Central memory CD8-positive, alpha-beta T cell (primary cell): ENCODE results near the gene CCDC85B.

Source experiments
- ATAC-seq: fragments of 150-1000 bp; cut with Tn5 transposase; replicated peaks from 2 replicates; pipeline ENCODE4 v1.10.0; 2022; ENCODE audit warnings: mild to moderate bottlenecking, moderate FRiP score, moderate number of reproducible peaks; ENCODE audit not compliant: poor library complexity, severe bottlenecking; ENCODE audit errors: extremely low read depth
- DNase-seq, 2 donors: peaks; one replicate each; pipeline ENCODE4 v3.0.0; 2021; ENCODE audit warnings: low spot score in 2 of 2
- H3K27ac Mint-ChIP-seq: one replicate; pipeline ENCODE4 v1.8.0; 2022; ENCODE audit warnings: low read depth, mild to moderate bottlenecking, moderate library complexity, mixed read lengths
- H3K27me3 Mint-ChIP-seq: one replicate; pipeline ENCODE4 v1.8.0; 2022; ENCODE audit warnings: mixed read lengths
- H3K36me3 Mint-ChIP-seq: one replicate; pipeline ENCODE4 v1.8.0; 2022; ENCODE audit warnings: mild to moderate bottlenecking, moderate library complexity, mixed read lengths; ENCODE audit not compliant: insufficient read depth
- H3K4me1 Mint-ChIP-seq: one replicate; pipeline ENCODE4 v1.8.0; 2022; ENCODE audit warnings: mixed read lengths
- H3K4me3 Mint-ChIP-seq: one replicate; pipeline ENCODE4 v1.8.0; 2022; ENCODE audit warnings: mild to moderate bottlenecking, moderate library complexity, mixed read lengths
- H3K9me3 Mint-ChIP-seq: one replicate; pipeline ENCODE4 v1.8.0; 2022; ENCODE audit warnings: mixed read lengths

CCDC85B gene

DNA sequence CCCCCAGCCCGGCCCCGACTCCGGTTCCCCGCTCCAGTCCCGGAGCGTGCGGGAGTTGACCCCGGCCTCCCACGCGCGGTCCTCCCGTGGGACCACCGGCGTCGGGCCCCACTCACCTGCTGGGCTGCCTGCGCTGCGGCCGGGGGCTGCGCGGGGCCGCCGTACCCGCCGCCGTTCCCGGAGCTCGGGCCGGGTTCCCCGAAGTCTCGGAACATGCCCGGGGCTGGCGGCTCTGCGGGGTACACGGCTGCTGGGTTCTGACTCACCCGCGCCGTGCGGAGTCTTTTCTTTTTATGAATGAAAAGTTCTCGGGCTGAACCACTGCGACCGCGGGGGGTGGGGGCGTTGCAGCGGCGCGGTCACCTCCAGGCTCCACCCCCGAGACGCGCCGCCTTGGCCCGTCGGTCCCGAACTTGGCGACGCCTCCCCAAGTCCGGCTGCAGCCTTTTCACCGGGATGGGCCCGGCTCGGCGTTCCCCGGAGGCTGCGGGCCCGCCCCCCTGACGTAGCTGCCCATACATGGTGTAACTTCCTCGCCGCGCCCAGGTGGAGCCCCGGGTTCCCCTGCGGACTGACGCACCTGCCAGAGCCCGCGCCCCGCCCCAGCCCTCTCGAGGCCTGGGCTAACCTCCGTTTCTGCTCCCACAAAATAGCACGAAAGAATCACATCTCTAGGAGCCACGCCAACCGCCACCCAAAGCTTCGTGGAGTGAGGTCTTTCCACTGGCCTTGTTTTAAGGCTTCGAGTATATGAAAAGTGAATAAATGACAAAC is 9.8 kb downstream of the CCDC85B start, which contains the start of gene FOSL1:
TSS of gene FOSL1 (minus strand) at position 264 of the 774 bp plus-strand sequence. CDS start at position 215, 49 bp downstream.
- H3K27me3 Mint-ChIP-seq, result no peaks in the 10 kb centered on the region
- DNase-seq, result peak; percentile 83 to 85
- H3K4me3 Mint-ChIP-seq, result peak within 1 kb of the TSS; percentile 61
- no peak within 1 kb of the TSS for H3K27ac Mint-ChIP-seq
- peaks cover 16% of the 10 kb centered on the region for H3K4me1 Mint-ChIP-seq
- H3K9me3 Mint-ChIP-seq, result no peaks in the 10 kb centered on the region
- H3K36me3 Mint-ChIP-seq, result peaks cover 9% of the 10 kb centered on the region
- ATAC-seq, result peak; percentile 93

DNA sequence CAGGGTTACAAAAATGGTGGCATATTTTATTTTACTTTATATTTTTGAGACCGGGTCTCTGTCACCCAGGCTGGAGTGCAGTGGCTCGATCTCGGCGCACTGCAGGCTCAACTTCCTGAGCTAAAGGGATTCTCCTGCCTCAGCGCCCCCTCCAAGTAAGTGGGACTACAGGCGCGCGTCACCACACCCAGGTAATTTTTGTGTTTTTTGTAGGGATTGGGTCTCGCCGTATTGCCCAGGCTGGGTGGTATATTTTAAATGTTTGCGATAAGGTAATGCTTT is 10.4 kb downstream of the CCDC85B start:
- Mint-ChIP-seq H3K27ac (no peak overlapping the region), H3K4me1 (peaks cover 11% of the 10 kb centered on the region), H3K36me3 (peaks cover 9% of the 10 kb centered on the region), H3K27me3 (no peaks in the 10 kb centered on the region), H3K9me3 (no peaks in the 10 kb centered on the region), H3K4me3 (peak overlapping the region; percentile 61)
- no peak for DNase-seq
- ATAC-seq, result no peak

DNA sequence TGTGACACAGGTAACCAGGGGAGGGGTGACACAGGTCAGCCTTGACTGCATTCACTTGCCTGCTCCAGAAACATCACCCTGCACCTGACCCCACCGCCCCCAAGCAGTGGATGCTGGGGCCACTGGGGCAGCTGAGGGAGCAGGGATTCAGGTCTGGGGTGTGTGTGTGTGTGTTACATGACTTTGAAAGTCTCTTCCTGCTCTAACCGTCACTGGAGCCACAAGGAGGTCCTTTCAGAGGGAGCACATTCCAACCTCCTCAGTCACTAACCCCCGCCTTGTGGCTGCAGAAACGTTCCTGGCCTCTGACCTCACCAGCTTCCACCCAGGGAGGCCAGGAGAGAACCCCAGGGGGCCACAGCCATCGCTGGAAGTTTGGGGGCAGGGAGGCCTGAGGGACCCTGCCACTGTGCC is 12.6 kb downstream of the CCDC85B start:
- H3K27me3 Mint-ChIP-seq, result no peaks in the 10 kb centered on the region
- DNase-seq (no peak), ATAC-seq (no peak)
- no peak overlapping the region for H3K4me3 Mint-ChIP-seq
- peaks cover 10% of the 10 kb centered on the region for H3K4me1 Mint-ChIP-seq
- no peaks in the 10 kb centered on the region for H3K9me3 Mint-ChIP-seq
- H3K36me3 Mint-ChIP-seq, result peaks cover 9% of the 10 kb centered on the region
- no peak overlapping the region for H3K27ac Mint-ChIP-seq

DNA sequence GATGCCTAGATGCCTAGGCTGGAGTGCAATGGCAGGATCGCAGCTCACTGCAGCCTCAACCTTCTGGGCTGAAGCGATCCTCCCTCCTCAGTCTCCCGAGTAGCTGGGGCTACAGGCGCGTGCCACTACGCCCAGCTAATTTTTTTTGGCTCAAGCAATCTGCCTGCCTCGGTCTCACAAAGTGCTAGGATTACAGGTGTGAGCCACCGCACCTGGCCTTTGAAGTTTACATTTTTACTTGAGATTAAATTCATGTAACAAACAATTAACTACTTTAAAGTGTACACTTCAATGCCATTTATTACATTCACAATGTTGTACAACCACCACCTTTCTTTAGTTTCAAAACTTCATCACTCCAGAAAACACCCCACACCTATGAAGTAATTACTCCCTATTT is 13.2 kb downstream of the CCDC85B start:
- H3K9me3 Mint-ChIP-seq, result no peaks in the 10 kb centered on the region
- H3K27me3 Mint-ChIP-seq, result no peaks in the 10 kb centered on the region
- peaks cover 9% of the 10 kb centered on the region for H3K36me3 Mint-ChIP-seq
- no peak for ATAC-seq
- no peak for DNase-seq
- H3K4me3 Mint-ChIP-seq, result no peak overlapping the region
- H3K4me1 Mint-ChIP-seq, result peaks cover 8% of the 10 kb centered on the region
- H3K27ac Mint-ChIP-seq, result no peak overlapping the region

DNA sequence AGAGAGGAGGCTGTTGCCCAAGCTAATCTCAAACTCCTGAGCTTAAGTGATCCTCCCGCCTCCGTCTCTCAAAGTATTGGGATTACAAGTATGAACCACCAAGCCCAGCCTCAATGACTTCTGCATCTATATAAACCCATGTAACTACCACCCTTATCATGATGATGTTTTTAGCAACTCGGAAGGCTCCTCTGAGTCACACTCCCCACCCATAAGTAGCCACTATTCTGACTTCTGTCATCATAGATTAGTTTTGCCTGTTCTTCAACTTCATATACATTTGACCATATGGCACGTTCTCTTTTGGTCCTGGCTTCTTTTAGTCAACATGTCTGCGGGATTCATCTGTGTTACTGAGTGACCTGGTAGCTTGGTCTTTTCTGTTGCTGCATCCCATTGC is 16.1 kb downstream of the CCDC85B start:
- no peaks in the 10 kb centered on the region for H3K9me3 Mint-ChIP-seq
- no peak overlapping the region for H3K27ac Mint-ChIP-seq
- ATAC-seq, result no peak
- H3K4me1 Mint-ChIP-seq, result peaks cover 6% of the 10 kb centered on the region
- no peak for DNase-seq
- H3K27me3 Mint-ChIP-seq, result peaks cover 4% of the 10 kb centered on the region
- no peak overlapping the region for H3K4me3 Mint-ChIP-seq
- H3K36me3 Mint-ChIP-seq, result peaks cover 6% of the 10 kb centered on the region

DNA sequence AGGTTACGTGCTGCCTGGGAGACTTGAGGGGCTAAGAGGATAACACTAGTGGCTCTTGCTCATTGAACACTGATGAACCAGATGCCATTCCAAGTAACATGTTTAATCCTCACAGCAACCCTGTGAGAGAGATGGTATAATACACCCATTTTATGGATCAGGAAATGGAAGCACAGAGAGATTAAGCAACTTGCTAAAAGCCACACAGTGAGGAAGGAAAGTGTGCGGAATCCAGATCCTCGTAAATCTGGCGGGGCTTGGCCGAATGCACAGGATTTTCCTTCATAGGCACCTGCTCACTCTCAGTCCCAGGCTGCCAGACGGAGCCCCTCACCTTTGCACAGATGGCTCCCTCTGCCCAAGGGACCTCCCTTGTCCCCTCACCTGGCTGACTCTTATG is 17.4 kb downstream of the CCDC85B start:
- no peak overlapping the region for H3K27ac Mint-ChIP-seq
- ATAC-seq (no peak), DNase-seq (no peak)
- H3K36me3 Mint-ChIP-seq, result no peaks in the 10 kb centered on the region
- no peaks in the 10 kb centered on the region for H3K4me1 Mint-ChIP-seq
- H3K27me3 Mint-ChIP-seq, result peaks cover 8% of the 10 kb centered on the region
- H3K9me3 Mint-ChIP-seq, result no peaks in the 10 kb centered on the region
- H3K4me3 Mint-ChIP-seq, result no peak overlapping the region

DNA sequence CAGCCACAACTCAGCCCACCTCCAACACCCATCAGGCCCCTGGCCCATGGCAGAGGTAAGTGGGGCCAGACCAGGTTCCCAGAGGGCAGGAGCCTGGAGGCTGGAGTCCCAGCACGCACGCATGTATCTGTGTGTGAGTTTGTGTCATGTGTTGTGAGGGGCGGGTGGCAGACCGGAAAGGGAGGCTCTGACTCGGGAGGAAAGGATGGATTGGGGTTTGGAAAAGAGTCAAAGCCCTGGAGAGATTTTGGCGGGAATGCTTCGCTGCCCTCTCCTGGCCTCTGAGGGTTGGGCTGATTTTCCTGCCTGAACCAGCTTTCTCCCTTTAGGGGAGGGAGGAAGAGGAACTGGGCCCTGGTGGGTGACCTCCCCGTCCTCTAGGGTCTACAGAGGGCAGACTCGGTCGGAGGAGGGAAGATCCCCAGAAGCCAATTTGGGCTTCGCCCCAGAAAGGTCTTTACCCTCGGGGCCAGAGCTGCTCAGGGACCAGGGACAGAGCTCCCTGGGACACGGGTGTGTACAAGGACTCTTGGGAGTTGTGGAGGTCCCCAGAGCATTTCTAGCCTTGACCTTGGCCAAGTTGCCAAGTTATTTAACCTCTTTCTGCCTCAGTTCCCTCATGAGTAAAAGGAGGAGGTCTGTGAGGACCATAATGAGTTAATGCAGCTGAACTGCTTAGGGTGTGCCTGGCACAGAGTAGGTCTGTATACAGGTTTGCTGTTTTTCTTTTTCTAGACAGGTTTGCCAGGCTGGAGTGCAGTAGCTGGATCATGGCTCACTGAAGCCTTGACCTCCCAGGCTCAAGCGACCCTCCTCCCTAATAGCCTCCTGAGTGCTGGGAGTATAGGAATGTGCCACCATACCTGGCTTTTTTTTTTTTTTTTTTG is 21.5 kb downstream of the CCDC85B start:
- Mint-ChIP-seq H3K27me3 (peaks cover 8% of the 10 kb centered on the region), H3K4me1 (peaks cover 21% of the 10 kb centered on the region), H3K27ac (peak overlapping the region; percentile 35), H3K36me3 (peaks cover 3% of the 10 kb centered on the region), H3K9me3 (no peaks in the 10 kb centered on the region), H3K4me3 (no peak overlapping the region)
- ATAC-seq (no peak), DNase-seq (no peak)

DNA sequence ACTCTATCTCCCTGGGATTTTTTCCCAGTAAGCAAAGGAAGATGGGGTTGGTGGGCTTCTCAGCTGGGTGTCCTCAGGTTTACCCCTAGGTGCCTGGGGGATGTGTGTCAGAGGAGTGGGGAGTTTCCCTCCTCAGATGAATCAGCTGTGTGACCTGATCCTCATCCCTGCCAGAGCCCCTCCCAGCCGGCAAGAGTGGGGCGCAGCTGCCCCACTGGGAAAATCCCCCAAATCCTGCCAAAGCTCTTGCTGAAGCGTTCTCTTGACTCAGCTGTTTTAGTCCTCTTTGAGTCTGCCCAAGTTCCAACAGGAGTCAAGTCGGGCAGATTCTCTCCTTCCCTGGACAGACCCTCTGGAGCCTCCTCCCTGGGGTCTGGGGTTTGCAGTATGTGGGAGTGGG is 22.4 kb downstream of the CCDC85B start:
- DNase-seq (no peak), ATAC-seq (no peak)
- H3K9me3 Mint-ChIP-seq, result no peaks in the 10 kb centered on the region

DNA sequence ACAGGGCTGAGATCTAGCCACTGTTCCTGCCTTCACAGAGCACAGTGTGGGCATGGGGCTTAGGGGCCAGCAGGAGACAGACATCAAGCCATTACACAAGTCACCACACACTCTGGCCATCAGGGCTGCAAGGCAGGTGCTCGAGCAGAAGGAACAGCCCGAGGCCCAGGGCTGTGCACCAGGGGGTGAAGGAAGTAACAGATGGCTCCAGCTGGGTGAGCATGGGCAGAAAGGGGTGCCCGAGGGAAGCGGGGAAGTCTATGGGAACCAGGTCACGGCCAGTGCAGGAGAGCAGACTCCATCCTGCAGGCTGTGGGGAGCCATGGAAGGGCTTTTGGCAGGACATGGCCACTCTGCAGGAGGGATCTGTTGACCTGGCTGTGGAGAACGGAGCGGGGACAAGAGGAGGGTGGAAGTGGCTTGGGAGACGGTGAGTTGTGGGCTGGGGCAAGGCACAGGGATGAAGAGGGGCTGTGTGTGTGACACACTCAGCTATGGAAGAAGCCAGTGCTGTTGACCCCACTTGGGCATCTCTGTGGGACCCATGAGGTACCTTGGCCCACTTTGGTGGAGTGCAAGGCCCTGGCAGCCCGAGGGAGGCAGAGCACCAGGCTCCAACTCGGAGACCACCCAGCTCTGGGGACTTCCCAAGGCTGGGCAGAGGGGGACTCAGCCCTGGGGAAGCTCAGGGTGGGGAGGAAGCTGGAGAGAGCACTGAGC is 24.8 kb downstream of the CCDC85B start:
- Mint-ChIP-seq H3K27ac (peak overlapping the region; percentile 67), H3K4me1 (peaks cover 31% of the 10 kb centered on the region), H3K27me3 (peaks cover 8% of the 10 kb centered on the region), H3K36me3 (peaks cover 12% of the 10 kb centered on the region), H3K9me3 (no peaks in the 10 kb centered on the region), H3K4me3 (peak overlapping the region; percentile 40)
- ATAC-seq (no peak), DNase-seq (no peak)

More for the DNA sequence above, 22.4 kb downstream of the CCDC85B start:
- H3K27ac Mint-ChIP-seq, result no peak overlapping the region
- H3K36me3 Mint-ChIP-seq, result peaks cover 3% of the 10 kb centered on the region
- peaks cover 25% of the 10 kb centered on the region for H3K4me1 Mint-ChIP-seq
- H3K27me3 Mint-ChIP-seq, result peaks cover 8% of the 10 kb centered on the region
- no peak overlapping the region for H3K4me3 Mint-ChIP-seq

DNA sequence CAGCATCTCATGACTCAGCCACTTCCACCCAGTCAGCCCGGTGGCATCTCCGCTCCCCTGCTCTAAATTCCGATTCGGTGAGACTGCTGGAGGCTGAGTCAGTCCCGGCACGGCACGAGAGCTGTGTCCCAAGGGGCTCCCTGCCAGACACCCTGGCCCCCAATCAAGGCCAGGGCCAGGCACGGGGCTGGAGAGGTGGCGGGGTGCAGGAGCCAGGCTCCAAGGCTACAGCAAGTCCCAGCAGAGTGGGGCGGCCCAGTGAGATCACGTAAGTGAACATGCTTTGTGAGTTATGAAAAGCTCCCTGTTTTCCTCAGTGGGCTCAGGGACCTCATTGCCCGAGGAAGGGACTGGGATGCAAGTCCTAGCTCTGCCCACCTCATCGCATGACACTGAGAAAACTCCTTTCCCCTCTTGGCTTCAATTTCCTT is 25.4 kb downstream of the CCDC85B start:
- H3K27me3 Mint-ChIP-seq, result peaks cover 8% of the 10 kb centered on the region
- no peak for DNase-seq
- no peak overlapping the region for H3K27ac Mint-ChIP-seq
- H3K4me3 Mint-ChIP-seq, result peak overlapping the region; percentile 91
- peaks cover 13% of the 10 kb centered on the region for H3K36me3 Mint-ChIP-seq
- H3K4me1 Mint-ChIP-seq, result peaks cover 33% of the 10 kb centered on the region
- H3K9me3 Mint-ChIP-seq, result no peaks in the 10 kb centered on the region
- no peak for ATAC-seq

DNA sequence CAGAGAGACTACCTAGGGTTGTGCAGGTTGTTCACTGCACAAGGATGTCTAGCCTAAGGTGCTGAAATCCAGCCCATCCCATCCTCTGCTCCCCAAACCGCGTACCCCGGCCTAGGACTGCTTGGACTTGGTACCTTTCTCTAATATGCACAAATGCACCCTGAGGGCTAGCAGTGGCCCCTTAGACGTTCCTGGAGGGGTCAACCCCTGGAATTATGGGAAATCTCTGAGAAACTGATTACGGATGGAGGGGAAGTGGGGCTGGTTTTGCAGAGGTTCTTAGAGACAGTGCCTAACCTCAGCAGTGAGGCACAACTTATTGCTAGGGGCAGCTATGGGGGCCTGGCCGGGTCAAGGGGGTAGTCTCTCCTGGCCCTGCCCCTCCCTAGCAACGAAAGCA is 25.9 kb downstream of the CCDC85B start:
- Mint-ChIP-seq H3K27ac (peak overlapping the region; percentile 15), H3K4me3 (peak overlapping the region; percentile 91), H3K9me3 (no peaks in the 10 kb centered on the region), H3K27me3 (peaks cover 6% of the 10 kb centered on the region), H3K36me3 (peaks cover 13% of the 10 kb centered on the region), H3K4me1 (peaks cover 33% of the 10 kb centered on the region)
- ATAC-seq (no peak), DNase-seq (no peak)

DNA sequence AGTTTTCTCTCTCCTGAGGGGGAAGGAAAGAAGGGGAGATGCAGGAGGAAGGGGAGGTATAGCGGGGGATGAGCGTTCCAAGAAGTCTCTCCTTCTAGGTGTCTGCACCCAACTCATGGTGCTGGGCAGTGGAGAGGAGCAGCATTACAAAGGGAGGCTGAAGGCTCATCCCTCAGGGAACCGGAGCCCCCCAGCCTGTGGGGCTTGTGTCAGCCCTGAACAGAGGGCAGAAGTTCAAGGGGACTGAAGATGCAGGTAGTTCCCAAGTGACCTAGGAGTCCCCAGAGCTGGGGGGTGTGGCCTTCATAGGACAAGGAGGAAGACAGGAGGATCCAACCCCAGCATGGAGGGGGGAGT is 26.6 kb downstream of the CCDC85B start:
- Mint-ChIP-seq H3K27me3 (no peaks in the 10 kb centered on the region), H3K9me3 (no peaks in the 10 kb centered on the region), H3K4me3 (peak overlapping the region; percentile 91), H3K27ac (peak overlapping the region; percentile 15), H3K4me1 (peaks cover 33% of the 10 kb centered on the region), H3K36me3 (peaks cover 17% of the 10 kb centered on the region)
- ATAC-seq (no peak), DNase-seq (no peak)
